Testis (tissue), 3 donors: Measurements from ENCODE around the gene SASH3. TPM values are rescaled to one million over a fixed set of nuclear protein-coding genes. Genes with fewer than 3 reads are reported as not detected.
A peak's percentile ranks its signal among the peaks of the same experiment; 100 is the strongest.

Experiments
- DNase-seq: peaks from one replicate; pipeline ENCODE4 v3.0.0-alpha.2; 2019
- H3K27ac ChIP-seq, 2 donors: fragments of 200-600 bp; sonication (generic); one replicate each; pipeline ENCODE4 v1.5.1; 2019
- H3K27me3 ChIP-seq: fragments of 200-600 bp; sonication (generic); one replicate; pipeline ENCODE4 v1.5.1; 2019
- H3K36me3 ChIP-seq: fragments of 200-600 bp; sonication (generic); one replicate; pipeline ENCODE4 v1.5.1; 2017; ENCODE audit warnings: low read depth; ENCODE audit errors: missing control alignments
- H3K4me1 ChIP-seq: fragments of 200-600 bp; sonication (generic); one replicate; pipeline ENCODE4 v1.5.1; 2019
- H3K4me3 ChIP-seq, 2 donors: fragments of 200-600 bp; sonication (generic); one replicate each; pipeline ENCODE4 v1.5.1; 2017 to 2019
- H3K9me3 ChIP-seq: fragments of 200-600 bp; sonication (generic); one replicate; pipeline ENCODE4 v1.5.1; 2017
- CTCF ChIP-seq, 3 experiments: fragments of 450-650 bp in 2 of 3; fragments of 200-600 bp in 1 of 3; sonication (generic) in 1 of 3; IDR thresholded peaks; one replicate each; pipeline ENCODE4 v1.5.1; 2016 to 2019; ENCODE audit warnings: antibody characterized with exemption in 3 of 3, mild to moderate bottlenecking in 2 of 3, moderate library complexity in 1 of 3
- POLR2A ChIP-seq: fragments of 450-650 bp; IDR thresholded peaks from one replicate; pipeline ENCODE4 v1.6.1; 2017; ENCODE audit warnings: antibody characterized with exemption, mild to moderate bottlenecking, moderate library complexity
- WGBS, 2 donors: methylation state at CpG; one replicate each; pipeline ENCODE4 v1.1.5; 2018; 5-methylcytosine and 5-hydroxymethylcytosine counted together
- intact Hi-C: fragments of 100-400 bp; cut with DNase I; formaldehyde crosslinking; loops from one replicate; pipeline ENCODE4 v1.15.1; 2023; ENCODE audit warnings: low total_unique reads
- polyA plus RNA-seq: library from polyadenylated mRNA; stranded (reverse); fragments of 350-450 nt; fragmentation: Illumina TruSeq; extraction: RNeasy Lipid Tissue Mini Kit (QIAGEN cat#74804); gene quantifications from one replicate; pipeline ENCODE4 v1.2.3, GENCODE V29; 2014; ENCODE audit warnings: low read depth, low replicate concordance; ENCODE audit not compliant: insufficient read depth
- total RNA-seq, 2 donors: library from RNA; depleted of rRNA; stranded (reverse); fragments of >200 nt; gene quantifications; one replicate each; pipeline ENCODE4 v1.2.3, GENCODE V29; 2016

SASH3 gene
- total and polyA plus RNA-seq, 3 donors from 2014 or later, result 0.47 to 4.8 (median 2.0) TPM

GRCh38 chrX:129755779-129756650 is 23.7 kb upstream of the SASH3 start:
- Histone ChIP-seq H3K36me3 (no peaks in the 10 kb centered on the region), H3K4me1 (no peaks in the 10 kb centered on the region), H3K27me3 (no peaks in the 10 kb centered on the region), H3K4me3 (no peak overlapping the region), H3K27ac (no peak overlapping the region), H3K9me3 (no peaks in the 10 kb centered on the region)
- intact Hi-C loops, result no loop called here
- TF ChIP-seq POLR2A (no peak), CTCF (IDR thresholded peaks at IDR 0.05) (no peak)
- 83 to 86% methylated on average over 12 to 18 of the region's 18 CpGs for WGBS, 2 donors
- DNase-seq, result no peak

- H3K4me1 ChIP-seq, result no peaks in the 10 kb centered on the region
- no peaks in the 10 kb centered on the region for H3K9me3 ChIP-seq
- no peak overlapping the region for H3K27ac ChIP-seq
- WGBS, 2 donors, result 78% methylated on average over 7 to 14 of the region's 14 CpGs
- peak; percentile 19 for DNase-seq
- H3K27me3 ChIP-seq, result no peaks in the 10 kb centered on the region
- no peak overlapping the region for H3K4me3 ChIP-seq
- no peak for TF ChIP-seq CTCF (IDR thresholded peaks at IDR 0.05)
- TF ChIP-seq POLR2A, result no peak
- intact Hi-C loops, result no loop called here
- H3K36me3 ChIP-seq, result no peaks in the 10 kb centered on the region
Observed at GRCh38 chrX:129759576-129760061, 20.1 kb upstream of the SASH3 start.

GRCh38 chrX:129760155-129760554 is 19.6 kb upstream of the SASH3 start:
- WGBS, 2 donors, result 40 to 45% methylated on average over 1 to 6 of the region's 9 CpGs
- DNase-seq, result no peak
- intact Hi-C loops, result no loop called here
- Histone ChIP-seq H3K27ac (no peak overlapping the region), H3K4me3 (no peak overlapping the region), H3K9me3 (no peaks in the 10 kb centered on the region), H3K27me3 (no peaks in the 10 kb centered on the region), H3K4me1 (no peaks in the 10 kb centered on the region), H3K36me3 (no peaks in the 10 kb centered on the region)
- TF ChIP-seq POLR2A (no peak), CTCF (IDR thresholded peaks at IDR 0.05) (no peak)

- TF ChIP-seq CTCF (IDR thresholded peaks at IDR 0.05), result no peak
- TF ChIP-seq POLR2A, result no peak
- no peak overlapping the region for H3K4me3 ChIP-seq
- H3K9me3 ChIP-seq, result no peaks in the 10 kb centered on the region
- WGBS, 2 donors, result 88 to 93% methylated on average over 2 to 4 of the region's 6 CpGs
- H3K36me3 ChIP-seq, result no peaks in the 10 kb centered on the region
- H3K4me1 ChIP-seq, result no peaks in the 10 kb centered on the region
- no peaks in the 10 kb centered on the region for H3K27me3 ChIP-seq
- intact Hi-C loops, result no loop called here
- no peak for DNase-seq
- no peak overlapping the region for H3K27ac ChIP-seq
Observed at GRCh38 chrX:129760981-129761380, 18.8 kb upstream of the SASH3 start.
